Smooth muscle cell of the brain vasculature (primary cell): ENCODE measurements around the gene GPR153.

Experiments used
- DNase-seq: peaks from one replicate; pipeline ENCODE4 v3.0.0-alpha.2; 2012; ENCODE audit warnings: low read depth, low spot score

The GPR153 gene

DNA sequence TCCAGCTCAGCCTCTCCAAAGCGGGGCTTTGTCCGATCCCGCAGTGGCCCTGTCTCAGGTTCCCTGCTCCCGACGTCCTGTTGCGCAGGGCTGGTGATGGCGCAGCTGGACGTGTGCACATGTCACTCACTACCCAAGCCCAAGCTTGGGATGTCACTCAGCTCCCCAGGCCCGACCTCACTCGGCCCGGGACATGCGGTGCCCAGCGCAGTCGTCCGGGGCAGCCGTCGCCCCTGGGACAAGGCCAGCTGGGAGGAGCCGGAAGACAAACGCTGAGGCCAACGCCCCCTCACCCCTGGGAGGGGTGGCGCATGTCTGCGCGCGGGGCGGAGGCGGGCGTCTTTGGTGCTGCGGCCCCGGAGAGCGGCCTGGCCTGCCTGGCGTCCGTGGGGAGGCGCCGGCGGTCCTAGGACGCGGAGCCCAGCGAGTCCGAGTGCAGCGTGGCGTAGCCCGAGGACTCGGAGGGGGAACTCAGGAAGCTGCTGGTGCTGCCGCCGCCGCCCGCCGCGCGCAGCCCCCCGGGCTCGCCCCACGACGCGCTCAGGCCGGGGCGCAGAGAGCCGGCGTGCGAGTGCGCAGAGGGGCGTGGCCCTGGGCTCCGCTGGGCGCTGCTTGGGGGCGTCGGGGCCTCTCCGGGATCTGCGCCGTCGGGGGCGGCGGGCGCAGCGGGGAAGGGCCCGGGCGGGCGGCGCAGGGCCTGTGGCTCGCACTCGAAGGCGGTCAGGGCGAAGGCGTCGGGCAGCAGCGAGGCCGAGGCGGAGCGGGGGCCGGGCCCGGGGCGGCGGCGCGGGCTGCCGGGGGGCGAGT lies 11.8 kb downstream of the GPR153 start:
- DNase-seq, result no peak

DNA sequence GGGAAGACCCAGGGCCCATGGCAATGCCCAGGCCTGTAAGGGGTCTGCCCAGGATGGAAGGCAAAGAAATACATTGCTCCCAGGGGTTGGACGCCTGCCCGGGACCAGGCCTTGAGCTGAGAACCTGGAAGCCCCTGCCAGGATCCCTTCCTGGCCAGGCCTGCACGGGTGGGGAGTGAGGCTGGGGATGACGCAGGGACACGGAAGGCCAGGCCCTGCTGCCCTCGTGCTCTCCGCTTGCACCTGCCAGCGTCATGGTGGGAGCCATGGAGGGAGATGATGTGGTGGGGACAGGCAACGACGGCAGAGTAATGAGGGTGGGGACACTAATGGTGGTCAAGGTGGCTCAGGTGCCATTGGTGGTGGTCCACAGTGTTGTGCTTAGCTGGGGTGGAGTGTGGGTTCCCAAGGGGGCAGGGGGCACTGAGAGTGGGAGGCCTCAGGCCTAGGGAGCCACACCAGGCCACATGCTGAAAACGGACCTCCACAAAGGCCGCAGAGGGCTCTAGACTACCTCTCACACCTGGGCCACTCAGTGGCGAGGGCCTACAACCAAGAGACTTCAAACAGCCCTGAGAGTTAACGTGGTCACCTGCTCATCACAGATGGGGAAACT lies 12.6 kb downstream of the GPR153 start:
- no peak for DNase-seq

DNA sequence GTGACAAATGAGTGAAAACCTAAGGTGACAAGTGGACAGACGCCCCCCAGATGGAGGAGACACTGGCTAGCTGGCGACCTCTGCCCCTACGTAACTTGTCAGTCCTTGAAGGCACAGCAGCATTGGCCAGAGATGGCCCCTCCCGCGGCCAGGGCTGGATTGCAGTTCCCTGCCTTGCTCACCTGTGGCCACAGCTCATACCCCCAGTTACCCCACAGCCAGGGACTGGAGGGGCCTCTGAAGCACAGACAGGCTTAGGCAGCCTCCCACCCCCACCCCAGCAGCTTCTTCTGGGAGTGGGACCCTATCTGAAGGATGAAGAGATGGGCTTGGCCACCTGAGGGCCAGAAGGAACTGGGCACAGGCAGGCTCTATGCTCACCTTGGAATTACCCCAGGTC lies 13.2 kb downstream of the GPR153 start:
- DNase-seq, result no peak

DNA sequence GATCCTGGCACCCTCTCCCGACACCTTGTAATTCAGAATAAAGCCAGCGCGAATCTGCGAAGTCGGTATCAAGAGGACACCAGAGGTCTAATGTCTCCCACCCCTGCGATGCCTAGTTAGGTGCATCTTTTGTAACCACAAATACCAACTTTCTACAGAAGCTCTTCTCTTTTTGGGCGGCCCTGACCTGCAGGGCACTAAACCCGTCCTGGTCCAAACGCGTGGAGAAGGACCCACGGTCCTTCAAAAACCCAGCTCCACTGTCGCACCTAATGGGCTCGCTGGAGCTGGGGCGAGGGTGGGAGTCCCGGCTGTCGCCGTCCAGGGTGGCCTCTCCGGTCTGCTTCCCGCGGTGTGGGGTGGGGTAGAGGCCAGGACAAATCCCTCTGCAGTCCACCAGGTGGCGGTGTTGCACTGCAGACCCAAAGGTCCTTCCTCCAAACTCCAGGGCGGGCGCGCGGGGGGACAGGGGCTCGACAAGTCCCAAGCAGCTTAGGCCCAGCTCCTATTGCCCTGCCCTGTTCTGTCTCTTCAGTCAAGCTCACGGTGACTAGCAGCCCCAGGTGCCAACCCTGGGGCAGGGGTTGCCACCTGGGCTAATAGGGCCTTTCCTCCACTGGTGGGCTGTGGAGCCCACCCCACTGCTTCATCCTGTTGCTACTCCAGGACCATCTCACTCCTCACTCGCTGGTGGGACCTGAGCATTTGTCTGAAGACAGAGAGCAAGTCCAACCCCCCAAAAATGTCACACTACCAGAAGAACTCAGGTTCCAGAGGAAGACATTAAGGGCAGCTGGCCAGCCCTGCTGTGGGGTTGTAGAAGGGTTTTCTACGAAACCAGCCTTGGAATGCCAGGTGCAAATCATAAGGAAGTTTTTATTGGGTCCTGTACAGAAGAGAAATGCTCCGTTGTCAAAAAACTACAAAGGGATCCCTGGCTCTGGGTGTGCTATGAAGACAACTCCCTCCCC lies 14.1 kb downstream of the GPR153 start:
- peak; percentile 40 for DNase-seq

DNA sequence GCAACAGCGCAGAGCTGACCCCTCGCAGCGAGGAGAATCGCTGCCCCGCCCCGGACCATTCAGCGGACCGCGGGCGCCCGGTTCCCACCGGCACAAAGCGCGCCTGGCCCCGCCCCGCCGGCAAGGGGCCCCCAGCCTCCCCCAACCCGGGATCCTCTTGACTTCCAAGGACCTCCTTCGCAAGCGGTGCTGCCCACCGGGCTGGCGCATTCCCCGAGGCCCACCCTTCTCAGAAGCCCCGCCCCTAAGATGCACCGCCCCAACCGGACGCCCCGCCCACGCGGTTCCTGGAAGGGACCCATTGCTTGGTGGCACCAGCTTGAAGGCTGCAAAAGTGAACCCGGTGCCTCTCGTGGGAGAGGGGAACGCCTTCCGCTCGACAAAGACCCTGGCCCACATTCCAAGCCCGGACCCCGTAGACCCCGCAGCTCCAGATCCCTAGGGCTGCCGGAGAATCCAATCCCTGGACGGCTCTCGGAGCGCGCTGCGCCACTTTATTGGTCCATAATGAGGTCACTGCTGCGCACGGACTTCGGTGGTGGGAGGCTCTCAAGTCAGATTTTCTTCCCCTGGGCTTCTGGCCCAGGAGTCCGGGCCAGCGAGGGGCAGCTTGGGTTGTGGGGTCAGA lies 14.9 kb downstream of the GPR153 start:
- DNase-seq, result no peak

DNA sequence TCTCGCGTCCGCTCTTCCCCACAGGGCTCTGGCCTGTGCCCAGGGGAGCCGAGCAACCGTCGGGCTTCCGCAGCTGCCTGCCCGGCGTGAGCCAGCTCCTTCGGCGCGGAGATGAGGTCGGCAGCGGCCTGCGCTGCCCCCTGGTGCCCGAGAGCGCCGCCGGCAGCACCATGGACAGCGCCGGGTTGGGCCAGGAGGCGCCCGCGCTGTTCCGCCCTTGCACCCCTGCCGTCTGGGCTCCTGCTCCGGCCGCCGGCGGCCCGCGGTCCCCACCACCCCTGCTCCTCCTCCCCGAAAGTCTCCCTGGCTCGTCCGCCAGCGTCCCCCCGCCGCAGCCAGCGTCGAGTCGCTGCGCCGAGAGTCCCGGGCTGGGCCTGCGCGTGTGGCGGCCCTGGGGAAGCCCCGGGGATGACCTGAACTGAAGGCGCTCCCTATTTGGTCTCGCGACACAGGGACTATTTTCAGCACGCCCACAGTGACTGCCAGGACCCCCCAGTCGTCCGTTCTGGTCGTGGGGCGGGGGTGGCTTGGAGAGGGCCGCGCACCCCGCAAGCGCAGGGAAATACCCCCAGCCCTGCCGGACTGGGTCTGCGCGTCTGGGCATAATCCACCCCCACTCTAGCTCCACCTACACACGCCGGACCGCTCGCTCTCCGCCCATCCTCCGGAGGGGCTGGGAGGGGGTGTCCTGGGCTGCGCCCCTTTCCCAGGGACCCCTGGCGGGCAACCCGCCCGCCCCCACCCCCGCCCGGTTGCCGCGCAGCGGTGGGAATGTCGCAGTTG lies 15.6 kb downstream of the GPR153 start:
- DNase-seq, result peak; percentile 37

DNA sequence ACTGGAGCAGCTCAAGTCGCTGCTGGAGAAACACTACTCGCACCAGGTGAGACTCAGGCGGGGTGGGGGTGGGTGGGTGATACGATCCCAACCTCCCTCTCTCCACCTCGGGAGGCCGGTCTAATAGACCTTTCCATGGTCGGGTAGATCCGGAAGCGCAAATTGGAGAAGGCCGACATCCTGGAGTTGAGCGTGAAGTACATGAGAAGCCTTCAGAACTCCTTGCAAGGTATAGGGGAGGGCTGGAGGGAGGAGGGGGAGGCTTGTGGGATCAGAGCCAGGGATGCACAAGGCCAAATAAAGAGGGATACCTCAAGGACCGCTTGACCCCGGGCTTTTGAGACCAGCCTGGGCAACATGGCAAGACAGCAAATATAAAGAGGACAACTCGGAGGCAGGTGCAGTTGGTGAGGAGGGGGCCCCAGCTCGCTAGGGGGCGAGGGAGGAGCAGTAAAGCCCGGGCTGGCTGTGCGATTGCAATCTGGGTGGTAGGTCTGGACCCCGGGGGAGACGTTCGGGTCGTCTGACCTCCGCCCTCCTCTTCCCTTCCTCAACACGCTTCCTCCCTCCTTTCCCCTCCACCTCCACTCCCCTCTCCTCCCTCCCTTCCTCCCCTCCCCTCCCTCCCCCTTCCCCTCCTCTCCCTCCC lies 16.4 kb downstream of the GPR153 start:
- no peak for DNase-seq

DNA sequence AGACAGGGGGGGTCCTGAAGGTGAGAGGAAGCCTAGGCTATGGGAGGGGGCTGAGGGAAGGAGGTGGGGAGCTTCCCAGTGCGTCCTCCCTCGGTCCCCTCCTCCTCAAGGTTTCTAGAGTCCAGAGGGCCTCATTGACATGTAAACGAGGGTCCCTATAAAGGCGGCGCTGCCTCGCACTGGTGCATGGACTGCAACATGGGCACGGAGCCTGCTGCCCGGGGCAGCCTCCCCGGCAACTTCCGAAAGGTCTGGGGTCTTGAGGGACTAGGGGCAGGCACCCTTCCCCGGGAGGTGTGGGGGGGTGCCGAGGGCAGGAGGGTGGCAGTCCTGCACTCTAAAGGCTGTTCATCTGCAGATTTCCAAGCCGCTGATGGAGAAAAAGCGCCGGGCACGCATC lies 16.9 kb downstream of the GPR153 start, which contains the start of gene HES3:
Gene HES3, plus strand, starts transcription at position 187 of the 400 bp plus-strand sequence. Its CDS starts 187 bp downstream, at position 374.
- DNase-seq, result no peak

DNA sequence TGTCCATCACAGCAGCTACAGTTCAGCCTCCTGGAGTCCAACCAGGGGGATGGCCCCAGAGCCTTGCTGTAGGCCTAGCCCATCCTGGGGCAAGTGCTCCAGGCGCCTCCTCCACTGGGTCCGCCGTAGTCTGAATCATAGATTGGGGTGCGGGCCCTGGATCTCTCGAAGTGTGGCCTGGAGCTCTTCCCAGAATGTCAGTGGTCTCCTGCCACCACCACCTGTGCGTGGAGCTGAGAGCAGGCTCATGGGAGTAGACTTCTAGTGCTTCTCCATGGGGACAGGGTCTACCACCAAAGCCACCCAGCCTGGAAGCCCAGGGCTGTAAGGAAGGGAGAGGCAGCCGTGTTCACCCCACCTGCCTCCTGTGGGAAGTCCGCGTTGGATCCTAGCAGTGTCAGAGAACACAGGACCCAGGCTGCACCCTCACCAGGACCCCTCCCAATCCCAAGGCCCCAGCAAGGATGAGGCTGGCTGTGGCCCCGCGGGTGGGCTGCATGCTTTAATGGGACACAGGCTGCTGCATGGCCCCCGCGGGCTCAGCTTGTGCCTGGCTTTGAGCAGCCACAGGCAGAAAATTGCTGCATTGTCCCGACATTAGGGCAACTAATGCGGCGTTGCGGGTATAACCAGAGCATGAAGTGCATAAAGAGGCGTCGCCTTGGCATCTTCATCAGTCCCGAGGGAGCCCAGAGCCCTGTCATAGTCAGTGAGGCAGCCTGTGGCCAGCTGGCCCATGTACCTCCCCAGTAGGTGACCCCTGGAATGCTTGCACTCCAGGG lies 17.7 kb downstream of the GPR153 start:
- DNase-seq, result no peak

DNA sequence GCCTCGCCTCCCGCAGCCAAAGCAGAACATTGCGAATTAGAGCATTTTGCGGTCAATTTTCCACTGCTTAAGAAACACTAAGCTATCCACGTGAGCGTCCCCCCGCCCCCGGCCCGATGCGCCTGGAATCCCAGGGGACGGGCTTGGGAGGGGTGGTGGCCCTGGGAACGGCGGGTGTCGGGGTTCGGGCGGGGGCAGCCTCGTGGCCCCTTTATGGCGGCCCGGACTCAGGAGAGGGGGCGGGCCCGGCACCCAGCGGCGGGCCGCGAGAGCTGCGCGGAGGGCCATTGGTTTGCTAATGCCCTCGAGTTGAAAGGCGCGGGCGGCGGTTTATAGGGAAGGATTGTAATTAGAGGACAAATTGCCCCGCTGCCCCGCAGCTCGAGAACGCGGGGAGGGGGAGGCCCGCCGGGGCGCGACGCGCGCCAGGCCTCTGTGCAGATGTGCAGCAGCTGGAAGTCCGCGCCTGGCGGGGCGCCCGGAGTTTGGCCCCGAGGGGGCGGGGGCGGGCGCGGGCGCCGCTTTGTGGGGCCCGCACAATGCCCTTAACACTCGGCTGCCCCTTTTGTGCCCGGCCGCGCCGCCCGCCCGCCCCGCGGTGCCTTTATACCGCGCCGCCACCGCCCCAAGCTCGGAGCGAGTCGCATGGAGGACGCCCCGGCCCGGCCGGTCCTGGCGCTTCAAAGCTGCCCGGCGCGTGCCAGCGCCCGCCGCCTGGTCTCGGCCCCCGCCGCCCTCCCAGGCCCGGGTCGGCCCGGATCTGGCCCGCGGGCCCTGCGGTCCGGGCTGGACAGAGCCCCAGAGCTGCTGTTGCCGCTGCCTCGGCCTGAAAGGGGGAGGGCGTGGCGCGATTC lies 18.8 kb downstream of the GPR153 start:
- DNase-seq, result no peak

DNA sequence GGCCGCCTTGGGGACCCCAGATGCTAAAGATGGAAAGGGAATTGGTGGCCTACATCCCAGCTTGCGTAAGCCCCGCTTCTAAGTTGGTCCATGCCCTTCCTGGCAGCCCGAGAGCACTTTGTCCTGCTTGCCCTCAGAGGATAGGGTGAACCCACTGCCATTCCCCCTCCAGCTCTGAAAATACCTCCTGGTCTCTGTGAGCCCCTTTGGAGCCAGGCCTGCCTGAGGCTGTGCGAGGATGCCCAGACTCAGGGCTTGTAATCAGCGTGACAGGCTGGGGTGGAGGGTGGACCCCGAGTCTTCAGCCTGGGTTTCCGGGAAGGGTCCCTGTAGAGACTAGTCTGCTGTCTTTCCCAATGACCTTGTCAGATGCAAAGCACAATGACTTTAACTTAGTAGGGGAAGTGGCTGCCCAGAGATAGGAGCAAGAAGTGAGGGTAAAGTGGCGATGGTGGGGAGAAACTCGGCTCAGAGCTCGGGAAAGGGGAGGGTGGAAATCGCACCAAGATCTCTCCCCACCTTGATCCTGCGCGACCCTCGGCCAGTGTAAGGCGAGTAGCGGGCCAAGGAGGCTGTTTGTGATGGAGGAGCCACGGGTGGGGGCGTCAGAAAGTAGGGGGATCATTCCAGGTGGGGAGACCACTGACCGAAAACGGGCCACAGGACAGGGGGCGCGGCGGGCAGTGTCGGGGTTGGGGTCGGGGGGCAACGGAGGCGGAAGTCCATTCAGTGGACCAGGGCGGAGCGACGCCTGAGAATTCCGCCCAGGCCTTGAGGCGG lies 19.6 kb downstream of the GPR153 start:
- DNase-seq, result no peak

DNA sequence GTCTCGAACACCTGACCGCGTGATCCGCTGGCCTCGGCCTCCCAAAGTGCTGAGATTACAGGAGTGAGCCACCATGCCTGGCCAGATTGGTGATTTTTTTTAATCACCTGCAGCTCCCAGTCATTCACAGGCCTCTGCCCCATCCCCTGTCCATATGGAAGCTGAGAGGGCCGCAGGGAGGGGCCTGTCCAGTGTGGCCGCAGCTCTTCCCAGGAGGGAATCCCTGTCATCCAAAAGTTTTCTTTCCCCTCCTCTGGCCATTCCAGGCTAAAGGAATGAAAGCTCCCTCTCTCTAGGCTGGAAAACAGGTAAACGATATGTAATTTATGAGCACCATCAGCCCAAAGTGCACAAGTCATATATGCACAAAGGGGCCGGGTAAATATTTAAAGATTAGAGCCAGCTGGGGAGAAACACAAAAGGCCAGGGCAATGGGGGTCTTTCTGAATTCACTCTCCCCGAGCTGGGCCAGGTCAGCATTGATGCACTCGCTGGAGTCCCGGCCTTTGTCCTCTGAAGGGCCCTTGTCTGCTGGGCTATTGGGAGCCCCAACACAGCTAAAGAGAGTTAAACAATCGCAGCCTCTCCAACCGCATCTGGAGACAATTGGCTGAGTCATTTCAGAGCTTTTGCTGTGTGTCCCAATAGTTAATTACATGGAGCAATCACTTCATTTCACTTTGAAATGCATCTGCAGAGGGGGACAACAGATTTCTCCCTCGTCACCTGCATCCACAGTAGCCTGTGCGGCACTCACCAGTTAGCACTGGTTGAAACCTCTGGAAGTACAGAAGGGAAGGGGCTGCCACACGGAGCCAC lies 20.7 kb downstream of the GPR153 start:
- DNase-seq, result no peak

DNA sequence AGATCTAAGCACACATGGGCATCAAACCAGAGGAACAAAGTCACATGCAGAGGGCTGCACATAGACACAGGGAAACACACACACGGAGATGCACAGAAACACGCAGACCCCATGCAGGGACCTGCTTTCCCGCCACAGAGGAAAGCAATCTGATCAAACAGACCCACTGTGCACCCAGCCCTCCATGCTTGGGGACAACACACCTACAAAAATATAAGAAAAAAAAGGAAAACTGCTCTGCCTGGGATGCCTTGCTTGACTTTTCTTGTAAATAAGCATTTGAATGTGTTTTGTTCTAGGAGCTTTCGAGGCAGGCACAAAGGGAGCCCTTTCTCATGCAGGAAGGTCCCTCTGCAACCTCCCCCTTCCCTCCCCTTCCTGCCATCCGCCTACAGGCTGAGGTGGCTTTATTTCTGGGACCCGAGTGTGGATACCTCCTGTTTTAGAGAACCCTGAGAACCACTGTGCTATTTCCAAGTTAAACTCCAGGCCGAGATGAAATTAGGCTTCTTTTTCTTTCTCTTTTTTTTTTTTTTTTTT lies 21.6 kb downstream of the GPR153 start:
- no peak for DNase-seq

DNA sequence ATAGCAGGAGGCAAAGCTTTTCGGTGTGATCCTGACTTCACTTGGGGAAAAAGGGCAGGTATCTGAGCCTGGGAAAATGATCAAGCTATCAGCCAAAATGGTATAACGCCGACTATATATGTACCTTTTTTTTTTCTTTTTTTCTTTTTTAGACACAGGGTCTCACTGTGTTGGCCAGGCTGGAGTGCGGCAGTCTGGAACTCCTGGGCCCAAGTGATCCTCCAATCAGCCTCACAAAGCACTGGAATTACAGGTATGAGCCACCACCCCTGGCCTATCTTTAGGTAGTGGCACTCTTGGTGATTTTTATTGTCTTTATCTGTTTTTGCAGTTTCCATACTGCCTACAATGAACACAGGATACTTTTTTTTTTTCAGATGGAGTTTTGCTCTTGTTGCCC lies 23.8 kb downstream of the GPR153 start:
- DNase-seq, result no peak

DNA sequence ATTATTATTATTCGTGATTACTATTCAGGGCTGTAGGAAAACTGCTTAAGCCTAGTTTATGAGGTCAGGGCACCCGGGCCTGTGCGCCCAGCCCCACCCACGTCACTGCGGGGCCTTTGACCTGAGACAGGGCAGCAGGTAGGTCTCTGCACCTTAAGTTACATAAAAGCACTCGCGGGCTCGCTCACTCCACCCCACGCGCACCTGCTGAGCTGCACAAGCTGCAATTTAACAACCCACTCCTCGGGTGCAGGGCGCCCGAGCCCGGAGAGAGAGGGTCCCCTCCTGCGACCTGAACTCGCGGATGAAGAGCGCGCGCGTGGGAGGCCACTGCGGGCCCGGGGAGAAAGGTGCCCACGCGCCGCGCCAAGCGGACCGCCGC lies 25.6 kb downstream of the GPR153 start:
- DNase-seq, result no peak

DNA sequence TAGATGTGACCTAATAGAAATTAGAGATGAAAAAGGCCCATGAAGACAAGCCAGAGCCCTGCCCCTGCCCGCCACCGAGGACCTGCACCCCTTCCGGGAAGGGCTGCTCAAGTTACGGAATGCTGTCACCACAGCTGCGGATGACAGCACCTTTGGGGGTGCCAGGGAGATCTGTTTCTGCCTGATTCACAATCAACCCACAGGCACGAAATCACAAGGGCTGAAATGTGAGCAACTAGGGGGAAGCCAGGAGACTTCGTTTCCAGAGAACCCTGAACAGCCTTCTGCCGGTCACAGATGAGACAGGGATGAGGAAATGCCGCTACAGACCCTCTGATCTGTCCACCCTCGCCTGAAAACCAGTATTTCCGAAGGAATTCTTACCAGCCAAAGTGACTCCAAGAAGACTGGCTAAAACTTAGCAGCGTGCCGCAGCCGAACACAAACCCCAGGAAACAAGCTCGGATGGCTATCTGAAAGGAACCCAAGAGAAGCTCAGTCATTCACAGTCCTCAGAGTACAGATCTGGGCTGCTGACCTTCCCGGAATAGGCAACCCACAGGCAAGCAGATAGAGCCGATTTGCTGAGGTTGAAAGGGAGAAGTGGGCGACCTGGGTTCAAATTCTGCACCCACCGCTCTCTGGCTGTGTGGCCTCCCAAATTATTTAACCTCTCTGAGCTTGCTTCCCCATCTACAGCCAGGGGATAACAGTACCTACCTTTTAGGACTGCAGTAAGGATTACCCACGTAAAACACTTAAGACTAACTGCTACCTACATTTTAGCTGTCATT lies 26.2 kb downstream of the GPR153 start:
- no peak for DNase-seq
